PFSK-1 (cell line): ENCODE measurements around the gene LEO1.

Experiments used
- FOXP2 ChIP-seq: optimal IDR thresholded peaks from 2 replicates; pipeline ENCODE3; 2011; ENCODE audit warnings: borderline replicate concordance, control low read depth, inconsistent platforms; ENCODE audit not compliant: insufficient read depth; ENCODE audit errors: extremely low read length, extremely low read depth
- POLR2AphosphoS5 ChIP-seq: IDR thresholded peaks from 2 replicates; pipeline ENCODE4 v1.6.1; 2012; ENCODE audit warnings: low read depth, mild to moderate bottlenecking, control low read depth, low read length, moderate library complexity
- REST ChIP-seq, 2 experiments: IDR thresholded peaks; 2 replicates each; pipeline versions ENCODE4 v1.6.1 to v1.8.0; 2011 to 2012; ENCODE audit warnings: low read depth in 2 of 2, low read length in 2 of 2, control low read depth in 1 of 2, inconsistent platforms in 1 of 2, mild to moderate bottlenecking in 1 of 2, moderate library complexity in 1 of 2; ENCODE audit not compliant: insufficient read depth in 1 of 2
- SIN3A ChIP-seq: IDR thresholded peaks from 2 replicates; pipeline ENCODE4 v1.6.1; 2012; ENCODE audit warnings: mild to moderate bottlenecking, low read length, moderate library complexity, borderline replicate concordance; ENCODE audit not compliant: insufficient read depth
- TAF1 ChIP-seq: IDR thresholded peaks from 2 replicates; pipeline ENCODE4 v1.6.1; 2012; ENCODE audit warnings: low read length, control low read depth, borderline replicate concordance; ENCODE audit not compliant: insufficient read depth

DNA sequence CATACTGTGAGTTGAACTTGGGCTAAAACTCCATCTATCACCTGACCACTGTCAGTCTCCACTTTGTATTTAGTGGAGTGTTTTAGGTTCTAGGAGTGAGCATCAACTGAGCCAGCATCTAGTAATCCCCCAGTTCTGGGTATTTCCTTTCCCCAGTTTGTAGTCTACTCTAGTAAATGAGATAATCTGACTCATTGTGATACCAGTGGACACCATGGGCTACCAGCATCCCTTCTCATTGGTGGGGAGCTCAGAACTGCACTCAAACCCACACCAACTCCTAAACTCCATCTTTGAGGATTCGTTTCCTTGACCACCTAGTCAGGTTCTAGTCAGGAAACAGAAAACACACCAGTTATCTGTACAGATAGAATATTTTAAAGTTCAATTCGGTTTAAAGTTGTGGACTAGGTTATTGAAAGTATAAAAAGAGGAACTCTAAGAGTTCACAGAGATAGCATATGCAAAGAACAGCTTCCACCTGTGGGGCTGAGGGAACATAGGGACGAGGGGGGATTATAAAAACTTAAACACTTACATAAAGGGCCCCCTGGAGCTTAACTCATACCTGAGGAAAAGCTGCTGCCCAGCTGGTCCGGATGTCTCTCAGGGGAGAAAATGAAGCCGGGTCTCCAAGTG lies 36.0 kb downstream of the LEO1 start:
- TF ChIP-seq POLR2AphosphoS5 (no peak), REST (IDR thresholded peaks at IDR 0.05; ENCODE audit: insufficient read depth in 1 of 2, low read depth in 2 of 2, low read length in 2 of 2) (no peak), TAF1 (no peak), SIN3A (no peak), FOXP2 (no peak)
